Panc1 (cell line): ENCODE measurements around the gene S1PR1. TPM values are rescaled to one million over a fixed set of nuclear protein-coding genes. Genes with fewer than 3 reads are reported as not detected.

ENCODE experiments used
- ATAC-seq: fragments of 200-7000 bp; cut with Tn5 transposase; 2 replicates; pipeline ENCODE4 v1.9.1; 2020; ENCODE audit warnings: mild to moderate bottlenecking, moderate library complexity
- BruUV-seq: library from RNA; stranded (reverse); fragments of 400-500 nt; replicated peaks from 2 replicates; lab custom pipeline; 2021; lab: Mats Ljungman, UMichigan
- CTCF ChIA-PET: fragments of 300-600 bp; sonication (Branson Sonifier 250); formaldehyde crosslinking; loops from one replicate; lab custom pipeline; 2022; ENCODE audit warnings: antibody characterized with exemption; lab: Charles Lee
- POLR2A ChIA-PET: fragments of 300-600 bp; sonication (Branson Sonifier 250); formaldehyde crosslinking; loops from one replicate; lab custom pipeline; 2022; ENCODE audit warnings: antibody characterized with exemption; lab: Charles Lee
- DNase-seq: peaks from one replicate; pipeline ENCODE4 v3.0.0-alpha.2; 2010; ENCODE audit warnings: low read depth, low spot score
- H3K27ac ChIP-seq: 2 replicates; pipeline ENCODE4 v1.5.1; 2011; ENCODE audit warnings: mild to moderate bottlenecking, low read length, inconsistent platforms
- H3K27me3 ChIP-seq: fragments of 200-500 bp; sonication (Bioruptor generic); 2 replicates; pipeline ENCODE4 v1.6.0; 2014; ENCODE audit warnings: low read length, inconsistent platforms; ENCODE audit not compliant: control insufficient read depth, insufficient read depth
- H3K36me3 ChIP-seq: fragments of 200-500 bp; sonication (Bioruptor generic); 2 replicates; pipeline ENCODE4 v1.5.1; 2014; ENCODE audit warnings: inconsistent platforms, mild to moderate bottlenecking, low read length, moderate library complexity; ENCODE audit not compliant: control insufficient read depth, insufficient read depth
- H3K4me1 ChIP-seq: 2 replicates; pipeline ENCODE4 v1.5.1; 2011; ENCODE audit warnings: inconsistent platforms, mild to moderate bottlenecking, low read length, moderate library complexity; ENCODE audit not compliant: control insufficient read depth, insufficient read depth
- H3K4me3 ChIP-seq, 2 experiments: 2 replicates each; pipeline ENCODE4 v1.5.1; 2011 to 2012; ENCODE audit warnings: low read depth in 2 of 2, low read length in 2 of 2, mild to moderate bottlenecking in 2 of 2, inconsistent platforms in 1 of 2, moderate library complexity in 1 of 2
- H3K9me3 ChIP-seq: fragments of 200-500 bp; sonication (Bioruptor generic); 2 replicates; pipeline ENCODE4 v1.5.1; 2014; ENCODE audit warnings: low read depth, mild to moderate bottlenecking, inconsistent platforms, low read length, moderate library complexity; ENCODE audit not compliant: control insufficient read depth, insufficient read depth
- POLR2AphosphoS5 ChIP-seq: IDR thresholded peaks from 2 replicates; pipeline ENCODE4 v1.6.1; 2012; ENCODE audit warnings: mild to moderate bottlenecking, low read depth, low read length, moderate library complexity
- SIN3A ChIP-seq: IDR thresholded peaks from 2 replicates; pipeline ENCODE4 v1.6.1; 2012; ENCODE audit warnings: low read depth, mild to moderate bottlenecking, low read length, moderate library complexity, borderline replicate concordance; ENCODE audit not compliant: insufficient read depth
- TCF7L2 ChIP-seq: IDR thresholded peaks from 2 replicates; pipeline ENCODE4 v1.6.1; 2011; ENCODE audit warnings: mild to moderate bottlenecking, low read depth, low read length, inconsistent platforms
- in situ Hi-C: cut with HindIII; loops from 2 replicates; pipeline ENCODE4 v1.10.0; 2016; ENCODE audit warnings: low sequenced_read_pairs, low pct_unique_long_range_greater_than_20kb
- intact Hi-C: fragments of 100-400 bp; cut with micrococcal nuclease; formaldehyde crosslinking; loops from one replicate; pipeline ENCODE4 v1.10.0; 2022; ENCODE audit not compliant: unreplicated experiment
- total RNA-seq: library from RNA; stranded (reverse); gene quantifications from one replicate; pipeline ENCODE4 v1.2.1, GENCODE V29; 2021; ENCODE audit not compliant: unreplicated experiment
- TF ChIP-seq, protein P1 (sequence below): fragments of 450-650 bp; IDR thresholded peaks from 2 replicates; pipeline ENCODE4 v1.5.1; 2017; ENCODE audit warnings: mild to moderate bottlenecking
- TF ChIP-seq, protein P2 (sequence below), 2 experiments: IDR thresholded peaks; 2 replicates each; pipeline ENCODE4 v1.6.1; 2011 to 2012; ENCODE audit warnings: low read depth in 2 of 2, control low read depth in 1 of 2, low read length in 1 of 2, mild to moderate bottlenecking in 1 of 2, moderate library complexity in 1 of 2; ENCODE audit not compliant: insufficient read depth in 1 of 2

Gene S1PR1
- total RNA-seq, 1 experiment from 2014 or later, result 0.41 TPM

DNA sequence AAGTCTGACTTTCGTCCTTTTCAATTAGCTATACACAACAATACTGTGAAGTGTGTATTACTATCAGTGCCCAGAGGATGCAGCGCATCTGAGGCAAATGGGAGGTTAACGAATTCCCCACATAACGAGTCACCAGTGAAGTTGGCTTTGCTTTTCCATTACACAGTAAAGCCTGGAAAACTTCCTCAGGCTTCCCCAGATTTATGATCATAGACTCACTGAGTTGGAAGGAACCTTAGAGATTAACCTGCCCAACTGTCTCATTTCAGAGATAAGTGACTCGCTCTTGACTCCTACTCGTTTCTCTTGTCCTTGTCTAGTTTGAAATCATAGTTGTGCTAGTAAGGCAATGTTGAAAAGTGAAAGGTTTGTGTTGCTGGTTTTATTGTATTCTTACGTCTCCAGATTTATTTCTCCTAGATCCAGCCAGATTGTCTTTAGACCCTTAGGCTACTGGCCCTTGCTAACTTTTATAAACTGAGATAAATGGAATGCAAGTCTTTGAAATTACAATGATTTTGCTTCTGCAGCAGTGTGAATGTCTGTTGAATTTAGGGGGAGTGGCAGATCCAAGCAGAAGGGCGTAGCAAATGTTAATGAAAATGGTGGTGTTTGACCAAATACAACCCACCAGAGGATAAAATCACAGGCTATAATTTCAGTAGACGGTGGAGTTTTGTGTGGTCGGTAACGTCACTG is 17.3 kb downstream of the S1PR1 start:
- intact Hi-C loops (no loop called here), in situ Hi-C loops (no loop called here)
- H3K36me3 ChIP-seq, result no peaks in the 10 kb centered on the region
- TF ChIP-seq TCF7L2, result no peak
- TF ChIP-seq, protein P1, sequence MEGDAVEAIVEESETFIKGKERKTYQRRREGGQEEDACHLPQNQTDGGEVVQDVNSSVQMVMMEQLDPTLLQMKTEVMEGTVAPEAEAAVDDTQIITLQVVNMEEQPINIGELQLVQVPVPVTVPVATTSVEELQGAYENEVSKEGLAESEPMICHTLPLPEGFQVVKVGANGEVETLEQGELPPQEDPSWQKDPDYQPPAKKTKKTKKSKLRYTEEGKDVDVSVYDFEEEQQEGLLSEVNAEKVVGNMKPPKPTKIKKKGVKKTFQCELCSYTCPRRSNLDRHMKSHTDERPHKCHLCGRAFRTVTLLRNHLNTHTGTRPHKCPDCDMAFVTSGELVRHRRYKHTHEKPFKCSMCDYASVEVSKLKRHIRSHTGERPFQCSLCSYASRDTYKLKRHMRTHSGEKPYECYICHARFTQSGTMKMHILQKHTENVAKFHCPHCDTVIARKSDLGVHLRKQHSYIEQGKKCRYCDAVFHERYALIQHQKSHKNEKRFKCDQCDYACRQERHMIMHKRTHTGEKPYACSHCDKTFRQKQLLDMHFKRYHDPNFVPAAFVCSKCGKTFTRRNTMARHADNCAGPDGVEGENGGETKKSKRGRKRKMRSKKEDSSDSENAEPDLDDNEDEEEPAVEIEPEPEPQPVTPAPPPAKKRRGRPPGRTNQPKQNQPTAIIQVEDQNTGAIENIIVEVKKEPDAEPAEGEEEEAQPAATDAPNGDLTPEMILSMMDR, result no peak
- TF ChIP-seq SIN3A, result no peak
- TF ChIP-seq, protein P2, sequence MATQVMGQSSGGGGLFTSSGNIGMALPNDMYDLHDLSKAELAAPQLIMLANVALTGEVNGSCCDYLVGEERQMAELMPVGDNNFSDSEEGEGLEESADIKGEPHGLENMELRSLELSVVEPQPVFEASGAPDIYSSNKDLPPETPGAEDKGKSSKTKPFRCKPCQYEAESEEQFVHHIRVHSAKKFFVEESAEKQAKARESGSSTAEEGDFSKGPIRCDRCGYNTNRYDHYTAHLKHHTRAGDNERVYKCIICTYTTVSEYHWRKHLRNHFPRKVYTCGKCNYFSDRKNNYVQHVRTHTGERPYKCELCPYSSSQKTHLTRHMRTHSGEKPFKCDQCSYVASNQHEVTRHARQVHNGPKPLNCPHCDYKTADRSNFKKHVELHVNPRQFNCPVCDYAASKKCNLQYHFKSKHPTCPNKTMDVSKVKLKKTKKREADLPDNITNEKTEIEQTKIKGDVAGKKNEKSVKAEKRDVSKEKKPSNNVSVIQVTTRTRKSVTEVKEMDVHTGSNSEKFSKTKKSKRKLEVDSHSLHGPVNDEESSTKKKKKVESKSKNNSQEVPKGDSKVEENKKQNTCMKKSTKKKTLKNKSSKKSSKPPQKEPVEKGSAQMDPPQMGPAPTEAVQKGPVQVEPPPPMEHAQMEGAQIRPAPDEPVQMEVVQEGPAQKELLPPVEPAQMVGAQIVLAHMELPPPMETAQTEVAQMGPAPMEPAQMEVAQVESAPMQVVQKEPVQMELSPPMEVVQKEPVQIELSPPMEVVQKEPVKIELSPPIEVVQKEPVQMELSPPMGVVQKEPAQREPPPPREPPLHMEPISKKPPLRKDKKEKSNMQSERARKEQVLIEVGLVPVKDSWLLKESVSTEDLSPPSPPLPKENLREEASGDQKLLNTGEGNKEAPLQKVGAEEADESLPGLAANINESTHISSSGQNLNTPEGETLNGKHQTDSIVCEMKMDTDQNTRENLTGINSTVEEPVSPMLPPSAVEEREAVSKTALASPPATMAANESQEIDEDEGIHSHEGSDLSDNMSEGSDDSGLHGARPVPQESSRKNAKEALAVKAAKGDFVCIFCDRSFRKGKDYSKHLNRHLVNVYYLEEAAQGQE (IDR thresholded peaks at IDR 0.05; ENCODE audit: insufficient read depth in 1 of 2, low read depth in 2 of 2, low read length in 1 of 2), result no peak
- TF ChIP-seq POLR2AphosphoS5, result no peak
- H3K4me1 ChIP-seq, result no peaks in the 10 kb centered on the region
- DNase-seq, result no peak
- POLR2A ChIA-PET, result no interaction called here
- no peak overlapping the region for H3K27ac ChIP-seq
- BruUV-seq, result no TSS peak
- CTCF ChIA-PET, result no interaction called here
- no peaks in the 10 kb centered on the region for H3K27me3 ChIP-seq
- ATAC-seq, result no peak; the same call in 1 of the 2 replicates
- no peak overlapping the region for H3K4me3 ChIP-seq
- H3K9me3 ChIP-seq, result no peaks in the 10 kb centered on the region

- in situ Hi-C loops (no loop called here), intact Hi-C loops (no loop called here)
- no peaks in the 10 kb centered on the region for H3K36me3 ChIP-seq
- no peak overlapping the region for H3K27ac ChIP-seq
- no peaks in the 10 kb centered on the region for H3K9me3 ChIP-seq
- CTCF ChIA-PET, result no interaction called here
- no peak overlapping the region for H3K4me3 ChIP-seq
- no peaks in the 10 kb centered on the region for H3K4me1 ChIP-seq
- H3K27me3 ChIP-seq, result no peaks in the 10 kb centered on the region
- TF ChIP-seq SIN3A, result no peak
- TF ChIP-seq, protein P1, result no peak
- TF ChIP-seq, protein P2 (IDR thresholded peaks at IDR 0.05; ENCODE audit: insufficient read depth in 1 of 2, low read depth in 2 of 2, low read length in 1 of 2), result no peak
- TF ChIP-seq TCF7L2, result no peak
- TF ChIP-seq POLR2AphosphoS5, result no peak
- no peak for ATAC-seq
- BruUV-seq, result no TSS peak
- DNase-seq, result no peak
- POLR2A ChIA-PET, result no interaction called here
These were observed 20.9 kb downstream of the S1PR1 start for GRCh38 chr1:101257500-101258325.
